Smooth muscle cell (in vitro differentiated cells): Measurements from ENCODE around the gene NPAP1. TPM values are rescaled to one million over a fixed set of nuclear protein-coding genes. Genes with fewer than 3 reads are reported as not detected.

Experiments
- DNase-seq: peaks from one replicate; lab custom pipeline; 2025; ENCODE audit not compliant: unreplicated experiment; lab: John Stamatoyannopoulos, UW
- H2AFZ ChIP-seq: fragments of 200-600 bp; sonication (generic); 2 replicates; pipeline ENCODE4 v1.6.0; 2016; ENCODE audit warnings: antibody characterized with exemption, low read depth, mild to moderate bottlenecking
- H3F3A ChIP-seq: fragments of 200-600 bp; sonication (generic); 2 replicates; pipeline ENCODE4 v1.6.0; 2017; ENCODE audit warnings: antibody characterized with exemption, low read depth
- H3K27ac ChIP-seq: fragments of 200-600 bp; sonication (generic); 2 replicates; pipeline ENCODE4 v1.5.1; 2016; ENCODE audit warnings: low read depth, mild to moderate bottlenecking
- H3K27me3 ChIP-seq: fragments of 200-600 bp; sonication (generic); 2 replicates; pipeline ENCODE4 v1.6.1; 2016; ENCODE audit warnings: low read depth, mild to moderate bottlenecking
- H3K36me3 ChIP-seq: fragments of 200-600 bp; sonication (generic); 2 replicates; pipeline ENCODE4 v1.5.1; 2016; ENCODE audit warnings: low read depth
- H3K4me1 ChIP-seq: fragments of 200-600 bp; sonication (generic); 2 replicates; pipeline ENCODE4 v1.5.1; 2016; ENCODE audit warnings: low read depth
- H3K4me2 ChIP-seq: fragments of 200-600 bp; sonication (generic); 2 replicates; pipeline ENCODE4 v1.6.0; 2016; ENCODE audit warnings: mild to moderate bottlenecking
- H3K4me3 ChIP-seq: fragments of 200-600 bp; sonication (generic); 2 replicates; pipeline ENCODE4 v1.5.1; 2016; ENCODE audit warnings: mild to moderate bottlenecking
- H3K79me2 ChIP-seq: fragments of 200-600 bp; sonication (generic); 2 replicates; pipeline ENCODE4 v1.6.0; 2016; ENCODE audit warnings: low read depth, mild to moderate bottlenecking
- H3K9ac ChIP-seq: fragments of 200-600 bp; sonication (generic); 2 replicates; pipeline ENCODE4 v1.6.0; 2016; ENCODE audit warnings: low read depth
- H3K9me3 ChIP-seq: fragments of 200-600 bp; sonication (generic); replicated peaks from 2 replicates; pipeline ENCODE4 v1.5.1; 2016; ENCODE audit warnings: low read depth
- H4K20me1 ChIP-seq: fragments of 200-600 bp; sonication (generic); 2 replicates; pipeline ENCODE4 v1.6.0; 2016; ENCODE audit warnings: low read depth
- CTCF ChIP-seq: fragments of 200-600 bp; sonication (generic); IDR thresholded peaks from 2 replicates; pipeline ENCODE4 v1.5.1; 2017; ENCODE audit warnings: borderline replicate concordance, mild to moderate bottlenecking, antibody characterized with exemption; ENCODE audit not compliant: insufficient read depth, poor library complexity, severe bottlenecking
- WGBS: methylation state at CpG from one replicate; pipeline ENCODE4 v1.1.7; 2016; ENCODE audit warnings: low lambda C conversion rate; 5-methylcytosine and 5-hydroxymethylcytosine counted together
- polyA plus RNA-seq: library from polyadenylated mRNA; unstranded; fragments of >200 nt; fragmentation: Nextera tagmentation; extraction: Ambion mirVana; gene quantifications from 2 replicates; pipeline ENCODE4 v1.2.1, GENCODE V29; 2016
- total RNA-seq: library from RNA; depleted of rRNA; stranded (reverse); fragments of >200 nt; gene quantifications from 2 replicates; pipeline ENCODE4 v1.2.3, GENCODE V29; 2014

The NPAP1 gene
- total and polyA plus RNA-seq, 2 experiments from 2014 or later: 0.04 TPM; not detected in 1

- Histone ChIP-seq H3K4me2 (no peak overlapping the region), H3K9ac (no peak overlapping the region), H3K4me3 (no peak overlapping the region), H3K9me3 (no peaks in the 10 kb centered on the region), H3K36me3 (no peaks in the 10 kb centered on the region), H3K27ac (no peak overlapping the region), H3F3A (no peaks in the 10 kb centered on the region), H3K4me1 (no peaks in the 10 kb centered on the region), H4K20me1 (no peaks in the 10 kb centered on the region), H3K27me3 (no peaks in the 10 kb centered on the region), H2AFZ (no peak overlapping the region), H3K79me2 (no peaks in the 10 kb centered on the region)
- 75% methylated on average over 1 of the region's 1 CpG for WGBS
- no peak for DNase-seq
- TF ChIP-seq CTCF: no peak
These were observed 8.7 kb downstream of the NPAP1 start for GRCh38 chr15:24684313-24684712.

- Histone ChIP-seq H3K4me3 (no peak overlapping the region), H3K27ac (no peak overlapping the region), H3K4me2 (no peak overlapping the region), H3K9ac (no peak overlapping the region), H3F3A (no peaks in the 10 kb centered on the region), H3K36me3 (no peaks in the 10 kb centered on the region), H3K9me3 (peaks cover 4% of the 10 kb centered on the region), H3K4me1 (no peaks in the 10 kb centered on the region), H2AFZ (no peak overlapping the region), H3K79me2 (no peaks in the 10 kb centered on the region), H3K27me3 (no peaks in the 10 kb centered on the region), H4K20me1 (no peaks in the 10 kb centered on the region)
- TF ChIP-seq CTCF: no peak
- WGBS: 46% methylated on average over 3 of the region's 3 CpGs
- DNase-seq: no peak
These were observed 20.6 kb downstream of the NPAP1 start for GRCh38 chr15:24696201-24696600.

GRCh38 chr15:24696842-24697241, 21.3 kb downstream of the NPAP1 start:
- Histone ChIP-seq H3K4me2 (no peak overlapping the region), H3K36me3 (no peaks in the 10 kb centered on the region), H3K27me3 (no peaks in the 10 kb centered on the region), H2AFZ (no peak overlapping the region), H3K27ac (no peak overlapping the region), H3K9ac (no peak overlapping the region), H3K4me1 (no peaks in the 10 kb centered on the region), H3K4me3 (no peak overlapping the region), H4K20me1 (no peaks in the 10 kb centered on the region), H3K79me2 (no peaks in the 10 kb centered on the region), H3F3A (no peaks in the 10 kb centered on the region), H3K9me3 (peaks cover 4% of the 10 kb centered on the region)
- TF ChIP-seq CTCF: no peak
- 56% methylated on average over 9 of the region's 9 CpGs for WGBS
- DNase-seq: no peak

GRCh38 chr15:24718289-24719082, 42.9 kb downstream of the NPAP1 start:
- no peaks in the 10 kb centered on the region for H3F3A ChIP-seq
- H3K27ac ChIP-seq: no peak overlapping the region
- H3K9me3 ChIP-seq: peaks cover 9% of the 10 kb centered on the region
- H3K4me2 ChIP-seq: no peak overlapping the region
- TF ChIP-seq CTCF: no peak
- WGBS: 78% methylated on average over 5 of the region's 5 CpGs
- no peak overlapping the region for H3K9ac ChIP-seq
- H3K79me2 ChIP-seq: no peaks in the 10 kb centered on the region
- H3K4me1 ChIP-seq: no peaks in the 10 kb centered on the region
- H3K36me3 ChIP-seq: no peaks in the 10 kb centered on the region
- no peak for DNase-seq
- H2AFZ ChIP-seq: no peak overlapping the region
- H4K20me1 ChIP-seq: no peaks in the 10 kb centered on the region
- H3K4me3 ChIP-seq: no peak overlapping the region
- H3K27me3 ChIP-seq: no peaks in the 10 kb centered on the region
